Embryonic facial prominence (tissue), 1 donor: ENCODE measurements around the gene SCGB1C1.
"Not testable (repeated sequence)": the region's sequence is repeated elsewhere in the genome, so short reads cannot be mapped to it uniquely, and the experiment has no call there.

Source experiments
- DNase-seq: peaks from one replicate; pipeline ENCODE4 v3.0.0-alpha.2; 2016; ENCODE audit errors: extremely low spot score

The SCGB1C1 gene

DNA sequence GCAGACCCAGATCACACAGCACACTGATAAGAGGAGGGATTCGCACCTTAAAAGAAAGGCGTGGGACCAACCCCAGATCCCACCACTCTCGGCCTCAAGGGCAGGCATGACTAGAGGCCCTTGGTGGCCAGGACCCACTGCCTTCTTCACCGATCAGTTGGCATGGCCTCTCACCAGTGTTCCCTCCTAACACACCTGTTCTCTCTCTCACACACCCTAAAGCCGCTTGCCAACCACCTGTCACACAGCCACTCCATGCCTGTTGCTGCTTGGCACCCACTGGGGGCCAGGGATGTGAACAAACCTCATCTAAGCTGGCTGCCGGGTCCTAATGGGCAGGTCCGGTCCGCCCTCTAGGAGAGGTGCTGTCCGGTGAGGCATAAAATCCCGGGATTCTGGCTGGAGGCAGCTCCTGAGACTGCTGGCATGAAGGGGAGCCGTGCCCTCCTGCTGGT lies at the start of gene SCGB1C1:
Gene SCGB1C1 (plus strand): TSS at position 405 of the 455 bp plus-strand sequence. CDS start 22 bp downstream, at position 427.
- DNase-seq: not testable (repeated sequence)

GRCh38 chr11:180242-180641 lies 12.6 kb upstream of the SCGB1C1 start:
- not testable (repeated sequence) for DNase-seq

GRCh38 chr11:189200-189783 lies 3.6 kb upstream of the SCGB1C1 start:
- not testable (repeated sequence) for DNase-seq

GRCh38 chr11:189843-190311 lies 3.0 kb upstream of the SCGB1C1 start:
- DNase-seq: not testable (repeated sequence)

GRCh38 chr11:190546-190945 lies 2.3 kb upstream of the SCGB1C1 start:
- DNase-seq: not testable (repeated sequence)

DNA sequence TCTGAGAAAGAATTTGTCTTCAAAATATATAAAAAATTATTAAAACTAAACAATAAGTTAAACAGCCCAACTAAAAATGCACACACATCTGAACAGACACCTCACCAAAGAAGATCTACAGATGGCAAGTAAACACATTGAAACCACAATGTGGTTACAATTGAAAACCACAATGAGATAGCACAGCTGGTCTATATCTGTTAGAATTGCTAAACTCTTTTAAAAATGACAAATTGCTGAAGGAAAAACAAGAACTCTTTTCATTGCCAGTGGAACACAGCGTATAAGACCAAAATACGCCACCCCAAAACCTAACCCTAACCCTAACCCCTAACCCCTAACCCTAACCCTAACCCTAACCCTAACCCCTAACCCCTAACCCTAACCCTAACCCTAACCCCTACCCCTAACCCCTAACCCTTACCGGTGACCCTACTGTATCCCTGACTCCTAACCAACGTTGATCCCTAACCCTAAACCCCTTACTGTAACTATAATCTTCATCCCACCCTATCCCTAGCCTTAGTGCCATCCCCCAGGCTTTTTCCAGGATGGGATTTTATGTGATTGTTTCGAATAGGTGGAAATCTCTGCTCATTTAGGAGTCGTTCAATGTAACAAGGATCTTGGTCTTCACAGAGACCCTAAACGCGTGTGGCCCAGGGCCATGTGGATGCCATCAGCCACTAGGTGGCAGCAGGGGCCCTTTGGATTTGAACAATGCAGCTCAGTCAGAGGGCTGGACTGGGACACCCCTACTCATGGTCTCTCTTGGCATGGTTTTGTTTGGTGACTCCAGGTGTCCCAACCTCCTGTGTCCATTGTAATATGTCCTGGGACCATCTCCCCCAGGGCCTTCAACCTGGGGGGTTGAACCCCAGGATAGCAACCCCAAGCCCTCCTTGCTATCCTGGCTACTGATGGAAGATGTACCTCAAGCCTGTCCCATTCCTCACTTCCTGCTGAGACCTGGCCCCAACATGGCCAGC lies 1.1 kb upstream of the SCGB1C1 start:
- DNase-seq: not testable (repeated sequence)

- not testable (repeated sequence) for DNase-seq
Observed at GRCh38 chr11:193481-193880, 603 bp downstream of the SCGB1C1 start.

GRCh38 chr11:196786-197731 lies 4.2 kb downstream of the SCGB1C1 start:
- DNase-seq: no peak

GRCh38 chr11:197741-198235 lies 4.9 kb downstream of the SCGB1C1 start:
- no peak for DNase-seq

DNA sequence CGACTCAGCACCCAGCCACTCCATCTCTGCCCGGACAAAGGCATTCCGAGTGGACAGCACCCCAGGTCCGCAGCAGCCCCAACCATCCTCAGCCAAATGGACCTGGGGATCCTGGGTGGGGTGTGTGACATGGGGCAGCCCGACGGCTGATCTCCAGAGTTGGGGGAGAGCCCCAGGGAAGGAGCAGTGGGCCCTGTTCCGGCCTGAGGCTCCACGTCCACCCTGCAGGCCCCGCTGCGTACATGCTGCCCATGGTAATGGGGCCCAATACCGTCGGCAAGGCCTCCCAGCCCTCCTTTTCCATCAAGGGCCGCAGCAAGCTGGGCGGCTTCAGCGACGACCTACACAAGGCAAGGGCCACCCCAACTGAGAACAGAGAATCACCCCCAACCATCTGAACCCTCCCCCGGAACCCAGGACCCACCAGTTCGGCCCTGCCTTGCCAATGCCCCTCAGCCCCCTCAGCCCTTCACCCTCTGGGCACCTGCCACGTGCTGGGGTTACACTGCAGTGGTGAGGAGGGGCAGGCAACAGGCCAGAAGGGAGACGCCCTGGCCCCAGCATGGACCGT lies 5.4 kb downstream of the SCGB1C1 start:
- no peak for DNase-seq

DNA sequence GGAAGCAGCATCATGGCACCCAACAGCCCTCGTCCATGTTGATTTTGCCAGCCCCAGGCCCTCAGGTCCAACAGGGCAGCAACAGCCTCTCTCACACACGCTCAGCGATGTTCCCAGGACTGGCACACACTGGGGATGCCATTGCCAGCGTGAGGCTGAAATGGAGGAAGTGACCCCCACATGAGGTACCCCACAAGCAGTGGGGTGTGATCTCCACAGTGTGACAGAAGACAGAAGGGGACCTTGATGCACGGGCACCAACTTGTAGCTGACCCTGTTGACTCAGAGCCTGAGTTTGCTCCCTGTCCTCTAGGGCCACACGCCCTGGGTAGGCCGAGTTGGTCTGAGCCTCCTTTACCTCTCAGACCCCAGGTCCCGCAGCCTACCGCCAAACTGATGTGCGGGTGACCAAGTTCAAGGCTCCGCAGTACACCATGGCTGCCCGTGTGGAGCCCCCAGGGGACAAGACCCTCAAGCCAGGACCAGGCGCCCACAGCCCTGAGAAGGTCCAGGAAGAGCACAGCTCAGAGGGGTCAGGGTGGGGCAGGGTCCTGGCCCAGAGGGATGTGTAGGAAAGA lies 6.2 kb downstream of the SCGB1C1 start:
- no peak for DNase-seq

DNA sequence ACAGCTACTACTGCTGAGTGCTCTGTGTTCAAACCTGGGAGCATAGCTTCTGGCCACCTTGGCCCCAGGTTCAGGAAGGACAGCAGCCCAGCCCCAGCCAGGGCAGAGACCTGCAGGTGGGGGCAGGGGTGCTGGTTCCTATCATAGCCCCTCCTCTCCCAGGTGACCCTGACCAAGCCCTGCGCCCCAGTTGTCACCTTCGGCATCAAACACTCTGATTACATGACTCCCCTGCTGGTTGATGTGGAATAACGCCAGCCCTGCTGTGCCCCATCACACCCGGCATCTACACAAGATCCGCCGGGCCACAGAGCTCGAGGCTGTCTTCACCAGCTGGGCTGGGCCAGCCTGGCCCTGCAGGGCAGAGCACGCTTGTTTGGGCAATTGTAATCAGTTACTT lies 6.9 kb downstream of the SCGB1C1 start:
- DNase-seq: no peak

DNA sequence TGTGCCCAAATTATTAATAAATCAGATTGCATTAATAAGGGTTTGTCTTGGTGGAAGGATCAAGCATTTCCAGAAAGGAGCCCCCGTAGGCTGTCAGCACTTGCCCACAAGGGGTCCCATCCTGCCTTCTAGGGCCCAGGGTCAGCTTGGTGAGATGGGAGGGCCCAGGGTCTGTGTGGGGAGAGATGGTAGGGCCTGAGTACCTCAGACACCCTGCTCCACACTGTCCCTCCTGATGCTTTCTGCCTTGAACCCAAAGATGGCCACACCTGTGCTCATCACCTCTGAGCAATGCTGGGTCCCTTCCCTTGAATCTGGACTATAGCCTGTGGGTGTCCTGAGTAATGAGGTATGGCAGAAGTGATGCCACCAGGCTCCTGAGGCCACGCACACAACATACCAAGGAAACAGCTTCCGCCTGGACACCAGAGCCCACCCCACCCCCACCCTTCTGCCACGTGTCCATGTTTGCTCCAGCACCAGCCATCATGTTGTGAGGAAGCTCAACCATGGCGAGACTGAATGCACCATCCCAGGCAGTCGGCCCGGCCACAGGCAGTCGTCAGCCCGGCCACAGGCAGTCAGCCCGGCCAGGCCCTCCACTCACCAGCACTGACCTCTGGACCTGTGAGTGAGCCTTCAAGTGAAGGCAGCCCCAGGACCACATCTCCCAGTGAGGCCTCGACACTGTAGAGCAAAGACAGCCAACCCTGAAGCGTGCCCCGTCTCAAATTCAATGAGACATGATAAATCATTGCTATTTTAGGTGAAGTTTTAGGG lies 7.5 kb downstream of the SCGB1C1 start:
- DNase-seq: no peak

DNA sequence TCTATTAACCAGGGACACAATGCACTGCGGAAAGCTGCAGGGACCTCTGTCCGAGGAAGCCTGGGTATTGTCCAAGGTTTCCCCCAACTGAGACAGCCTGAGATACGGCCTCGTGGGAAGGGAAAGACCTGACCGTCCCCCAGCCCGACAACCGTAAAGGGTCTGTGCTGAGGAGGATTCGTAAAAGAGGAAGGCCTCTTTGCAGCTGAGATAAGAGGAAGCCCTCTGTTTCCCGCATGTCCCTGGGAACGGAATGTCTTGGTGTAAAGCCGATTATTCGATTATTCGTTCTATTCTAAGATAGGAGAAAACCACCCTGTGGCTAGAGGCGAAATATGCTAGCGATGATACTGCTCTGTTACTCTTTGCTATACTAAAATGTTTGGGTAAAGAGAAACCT lies 9.1 kb downstream of the SCGB1C1 start:
- DNase-seq: no peak

DNA sequence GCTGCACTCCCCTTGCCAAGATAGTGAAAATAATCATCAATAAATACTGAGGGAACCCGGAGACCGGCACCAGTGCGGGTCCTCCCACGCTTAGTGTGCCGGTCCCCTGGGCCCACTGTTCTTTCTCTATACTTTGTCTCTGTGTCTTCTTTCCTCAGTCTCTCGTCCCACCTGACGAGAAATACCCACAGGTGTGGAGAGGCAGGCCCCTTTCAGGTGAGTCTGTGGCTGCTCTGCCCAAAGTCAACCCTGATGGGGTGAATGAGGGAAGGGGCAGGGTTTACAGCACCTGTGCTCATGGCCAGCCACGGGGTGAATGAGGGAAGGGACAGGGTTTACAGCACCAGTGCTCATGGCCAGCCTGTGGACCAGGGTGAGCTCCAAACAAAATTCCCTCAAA lies 9.6 kb downstream of the SCGB1C1 start:
- DNase-seq: no peak

- no peak for DNase-seq
Observed at GRCh38 chr11:203056-203944, 10.4 kb downstream of the SCGB1C1 start.

DNA sequence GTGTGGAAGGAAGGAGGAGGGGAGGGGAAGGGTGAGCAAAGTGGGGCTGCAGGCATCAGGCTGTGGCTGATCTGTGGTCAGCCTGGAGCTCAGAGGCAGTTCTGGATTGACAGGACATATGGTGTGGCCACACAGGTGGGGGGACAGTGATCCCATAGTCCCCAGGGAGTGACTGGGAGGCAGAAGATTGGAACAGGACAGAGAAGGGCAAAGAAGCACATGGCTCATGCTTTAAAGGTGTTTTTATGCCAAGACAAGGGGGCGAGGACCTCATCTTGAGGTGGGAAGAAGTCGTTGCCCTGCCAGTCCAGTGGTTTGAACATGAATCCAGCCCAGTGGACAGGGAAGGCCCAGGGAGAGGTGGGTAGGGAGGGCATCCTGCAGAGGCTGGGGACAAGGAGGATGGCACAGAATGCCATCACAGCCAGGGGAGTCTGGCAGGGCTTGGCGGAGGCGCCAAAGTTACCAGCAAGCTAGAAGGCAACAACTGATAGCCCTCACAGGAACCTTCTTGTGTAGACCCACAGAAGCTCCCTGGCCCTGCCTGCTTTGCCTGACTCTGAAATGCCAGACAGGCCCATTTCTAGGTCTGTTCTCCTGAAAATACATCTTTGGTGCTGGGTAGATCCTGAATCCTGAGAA lies 11.2 kb downstream of the SCGB1C1 start:
- DNase-seq: no peak

- DNase-seq: no peak
Observed at GRCh38 chr11:204587-205109, 11.8 kb downstream of the SCGB1C1 start.
